ENCODE data around the gene SLC26A4.
"Not testable (repeated sequence)": the region's sequence is repeated elsewhere in the genome, so short reads cannot be mapped to it uniquely, and the experiment has no call there.

Gene SLC26A4

GRCh38 chr7:107660381-107661080, at the start of gene SLC26A4:
Gene SLC26A4, plus strand, starts transcription at chr7:107660828. Its CDS starts 814 bp downstream, at chr7:107661642.
- no peak for FAIRE-seq

- no peak for FAIRE-seq
These were observed 47.2 kb upstream of the SLC26A4 start for GRCh38 chr7:107613439-107613838.

GRCh38 chr7:107613948-107614347, 46.7 kb upstream of the SLC26A4 start:
- no peak for FAIRE-seq

GRCh38 chr7:107614425-107614824, 46.2 kb upstream of the SLC26A4 start:
- no peak for FAIRE-seq

GRCh38 chr7:107615910-107616680, 44.5 kb upstream of the SLC26A4 start:
- no peak for FAIRE-seq

GRCh38 chr7:107622429-107622828, 38.2 kb upstream of the SLC26A4 start:
- FAIRE-seq: no peak

- FAIRE-seq: no peak
These were observed 37.7 kb upstream of the SLC26A4 start for GRCh38 chr7:107622894-107623293.

GRCh38 chr7:107627002-107627401, 33.6 kb upstream of the SLC26A4 start:
- no peak for FAIRE-seq

GRCh38 chr7:107628461-107629064, 32.1 kb upstream of the SLC26A4 start:
- FAIRE-seq: no peak

GRCh38 chr7:107630342-107630741, 30.3 kb upstream of the SLC26A4 start:
- no peak for FAIRE-seq

- FAIRE-seq: no peak
These were observed 28.8 kb upstream of the SLC26A4 start for GRCh38 chr7:107631588-107632491.

- FAIRE-seq: no peak
These were observed 28.1 kb upstream of the SLC26A4 start for GRCh38 chr7:107632492-107632865.

- FAIRE-seq: no peak
These were observed 22.0 kb upstream of the SLC26A4 start for GRCh38 chr7:107638594-107638993.

GRCh38 chr7:107639070-107639469, 21.6 kb upstream of the SLC26A4 start:
- not testable (repeated sequence) for FAIRE-seq

- no peak for FAIRE-seq
These were observed 19.0 kb upstream of the SLC26A4 start for GRCh38 chr7:107641676-107642075.

GRCh38 chr7:107642501-107642900, 18.1 kb upstream of the SLC26A4 start:
- no peak for FAIRE-seq

GRCh38 chr7:107643407-107643806, 17.2 kb upstream of the SLC26A4 start:
- FAIRE-seq: no peak

- no peak for FAIRE-seq
These were observed 16.7 kb upstream of the SLC26A4 start for GRCh38 chr7:107643938-107644308.

GRCh38 chr7:107644309-107644974, 16.2 kb upstream of the SLC26A4 start:
- no peak for FAIRE-seq

- FAIRE-seq: no peak
These were observed 8.0 kb upstream of the SLC26A4 start for GRCh38 chr7:107652642-107653041.

GRCh38 chr7:107658467-107658866, 2.2 kb upstream of the SLC26A4 start:
- FAIRE-seq: no peak

GRCh38 chr7:107659666-107660065, 962 bp upstream of the SLC26A4 start:
- no peak for FAIRE-seq
